K562 (cell line): Measurements from ENCODE around the gene TRUB2. TPM values are rescaled to one million over a fixed set of nuclear protein-coding genes. Genes with fewer than 3 reads are reported as not detected.

ENCODE experiments used
- BMI1 ChIP-seq: fragments of 150-350 bp; IDR thresholded peaks from 2 replicates; pipeline ENCODE4 v1.6.1; 2014; ENCODE audit warnings: low read length
- ELF4 ChIP-seq: fragments of 450-650 bp; formaldehyde crosslinking; IDR thresholded peaks from 2 replicates; pipeline ENCODE4 v1.4.0; 2022; ENCODE audit warnings: missing genetic modification characterization
- GATAD2A ChIP-seq: fragments of 450-650 bp; IDR thresholded peaks from 2 replicates; pipeline ENCODE4 v1.6.1; 2017
- RFX7 ChIP-seq: fragments of 250-450 bp; sonication (Bioruptor Pico); IDR thresholded peaks from 2 replicates; pipeline ENCODE4 v1.5.1; 2021; ENCODE audit warnings: mild to moderate bottlenecking
- SMAD2 ChIP-seq: fragments of 150-350 bp; IDR thresholded peaks from 2 replicates; pipeline ENCODE4 v1.6.1; 2014; ENCODE audit warnings: low read depth, mild to moderate bottlenecking, low read length
- TCF15 ChIP-seq: fragments of 250-450 bp; sonication (Bioruptor Pico); IDR thresholded peaks from 2 replicates; pipeline ENCODE4 v1.8.0; 2022; ENCODE audit warnings: moderate library complexity, mild to moderate bottlenecking, inconsistent platforms
- TRIM28 ChIP-seq: fragments of 450-650 bp; IDR thresholded peaks from 2 replicates; pipeline ENCODE4 v1.6.1; 2017
- ZNF41 ChIP-seq: fragments of 250-450 bp; sonication (Bioruptor Pico); conservative IDR thresholded peaks from 2 replicates; pipeline ENCODE4 v1.4.0; 2020; ENCODE audit warnings: mild to moderate bottlenecking
- ZNF511 ChIP-seq: sonication (generic); formaldehyde crosslinking; IDR thresholded peaks from 2 replicates; pipeline ENCODE4 v1.8.0; 2022; ENCODE audit warnings: mild to moderate bottlenecking, missing genetic modification reagents
- polyA plus RNA-seq, 8 experiments: library from polyadenylated mRNA; depleted of rRNA in 4 of 8; stranded (reverse) in 5 of 8; unstranded in 3 of 8; fragments of >200 nt; fragmentation: Nextera tagmentation in 2 of 8; fragmentation: Illumina TruSeq in 1 of 8; extraction: Ambion mirVana in 2 of 8; extraction: Trizol in 1 of 8; gene quantifications; 2 replicates each; pipeline versions ENCODE4 v1.2.1 to v1.2.3, GENCODE V29; 2011 to 2014; ENCODE audit warnings: inconsistent platforms in 1 of 8, missing spikeins in 1 of 8
- total RNA-seq, 7 experiments: library from RNA; depleted of rRNA in 6 of 7; stranded (reverse); fragments of >200 nt in 6 of 7; fragmentation: Illumina TruSeq in 2 of 7; extraction: Trizol in 2 of 7; gene quantifications; 2 replicates each; pipeline versions ENCODE4 v1.2.1 to v1.2.3, GENCODE V29; 2011 to 2021; ENCODE audit warnings: low replicate concordance in 1 of 7
- TF ChIP-seq, protein P1 (sequence below): fragments of 200-800 bp; sonication (Bioruptor generic); IDR thresholded peaks from 2 replicates; pipeline ENCODE4 v1.6.1; 2017; ENCODE audit warnings: missing genetic modification characterization, missing compliant biosample characterization
- TF ChIP-seq, protein P2 (sequence below): sonication (generic); formaldehyde crosslinking; IDR thresholded peaks from 2 replicates; pipeline ENCODE4 v1.8.1; 2023; ENCODE audit warnings: mild to moderate bottlenecking, missing genetic modification reagents
- TF ChIP-seq, protein P3 (sequence below): fragments of 450-650 bp; formaldehyde crosslinking; IDR thresholded peaks from 2 replicates; pipeline ENCODE4 v1.4.0; 2020; ENCODE audit warnings: mild to moderate bottlenecking, moderate library complexity
- TF ChIP-seq, protein P4 (sequence below): sonication (generic); formaldehyde crosslinking; IDR thresholded peaks from 2 replicates; pipeline ENCODE4 v1.8.0; 2022; ENCODE audit warnings: mild to moderate bottlenecking, missing genetic modification reagents
- TF ChIP-seq, protein P5 (sequence below): sonication (generic); formaldehyde crosslinking; IDR thresholded peaks from 2 replicates; pipeline ENCODE4 v1.8.0; 2022; ENCODE audit warnings: mild to moderate bottlenecking, missing genetic modification reagents, borderline replicate concordance
- TF ChIP-seq, protein P6 (sequence below): sonication (generic); formaldehyde crosslinking; IDR thresholded peaks from 2 replicates; pipeline ENCODE4 v1.8.1; 2023; ENCODE audit warnings: mild to moderate bottlenecking, missing genetic modification reagents, moderate library complexity

TRUB2 gene
- total and polyA plus RNA-seq, 9 of the 15 experiments (the other 6 are each of a cell fraction or from before 2014, with no cell fraction given): 9.3 to 110 (median 63.0) TPM

GRCh38 chr9:128339761-128340690 lies 17.8 kb upstream of the TRUB2 start, which contains the start of gene SLC27A4 (continued):
- TF ChIP-seq TRIM28 (peak; percentile 81; the same call in 1 of the 2 replicates), TCF15 (CRISPR knock-in tag) (no peak), GATAD2A (peak; percentile 85), SMAD2 (no peak), ZNF511 (CRISPR knock-in tag) (no peak), ELF4 (CRISPR knock-in tag) (peak; percentile 1; the same call in 1 of the 2 replicates), ZNF41 (CRISPR knock-in tag) (peak; percentile 54; the same call in 1 of the 2 replicates), BMI1 (no peak), RFX7 (no peak; the same call in 1 of the 2 replicates)
- TF ChIP-seq, protein P1, sequence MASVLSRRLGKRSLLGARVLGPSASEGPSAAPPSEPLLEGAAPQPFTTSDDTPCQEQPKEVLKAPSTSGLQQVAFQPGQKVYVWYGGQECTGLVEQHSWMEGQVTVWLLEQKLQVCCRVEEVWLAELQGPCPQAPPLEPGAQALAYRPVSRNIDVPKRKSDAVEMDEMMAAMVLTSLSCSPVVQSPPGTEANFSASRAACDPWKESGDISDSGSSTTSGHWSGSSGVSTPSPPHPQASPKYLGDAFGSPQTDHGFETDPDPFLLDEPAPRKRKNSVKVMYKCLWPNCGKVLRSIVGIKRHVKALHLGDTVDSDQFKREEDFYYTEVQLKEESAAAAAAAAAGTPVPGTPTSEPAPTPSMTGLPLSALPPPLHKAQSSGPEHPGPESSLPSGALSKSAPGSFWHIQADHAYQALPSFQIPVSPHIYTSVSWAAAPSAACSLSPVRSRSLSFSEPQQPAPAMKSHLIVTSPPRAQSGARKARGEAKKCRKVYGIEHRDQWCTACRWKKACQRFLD (CRISPR knock-in tag): no peak
- TF ChIP-seq, protein P2, sequence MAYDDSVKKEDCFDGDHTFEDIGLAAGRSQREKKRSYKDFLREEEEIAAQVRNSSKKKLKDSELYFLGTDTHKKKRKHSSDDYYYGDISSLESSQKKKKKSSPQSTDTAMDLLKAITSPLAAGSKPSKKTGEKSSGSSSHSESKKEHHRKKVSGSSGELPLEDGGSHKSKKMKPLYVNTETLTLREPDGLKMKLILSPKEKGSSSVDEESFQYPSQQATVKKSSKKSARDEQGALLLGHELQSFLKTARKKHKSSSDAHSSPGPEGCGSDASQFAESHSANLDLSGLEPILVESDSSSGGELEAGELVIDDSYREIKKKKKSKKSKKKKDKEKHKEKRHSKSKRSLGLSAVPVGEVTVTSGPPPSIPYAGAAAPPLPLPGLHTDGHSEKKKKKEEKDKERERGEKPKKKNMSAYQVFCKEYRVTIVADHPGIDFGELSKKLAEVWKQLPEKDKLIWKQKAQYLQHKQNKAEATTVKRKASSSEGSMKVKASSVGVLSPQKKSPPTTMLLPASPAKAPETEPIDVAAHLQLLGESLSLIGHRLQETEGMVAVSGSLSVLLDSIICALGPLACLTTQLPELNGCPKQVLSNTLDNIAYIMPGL (CRISPR knock-in tag): peak; percentile 98
- TF ChIP-seq, protein P3, sequence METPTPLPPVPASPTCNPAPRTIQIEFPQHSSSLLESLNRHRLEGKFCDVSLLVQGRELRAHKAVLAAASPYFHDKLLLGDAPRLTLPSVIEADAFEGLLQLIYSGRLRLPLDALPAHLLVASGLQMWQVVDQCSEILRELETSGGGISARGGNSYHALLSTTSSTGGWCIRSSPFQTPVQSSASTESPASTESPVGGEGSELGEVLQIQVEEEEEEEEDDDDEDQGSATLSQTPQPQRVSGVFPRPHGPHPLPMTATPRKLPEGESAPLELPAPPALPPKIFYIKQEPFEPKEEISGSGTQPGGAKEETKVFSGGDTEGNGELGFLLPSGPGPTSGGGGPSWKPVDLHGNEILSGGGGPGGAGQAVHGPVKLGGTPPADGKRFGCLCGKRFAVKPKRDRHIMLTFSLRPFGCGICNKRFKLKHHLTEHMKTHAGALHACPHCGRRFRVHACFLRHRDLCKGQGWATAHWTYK (CRISPR knock-in tag): peak; percentile 88; the same call in 1 of the 2 replicates
- TF ChIP-seq, protein P4, sequence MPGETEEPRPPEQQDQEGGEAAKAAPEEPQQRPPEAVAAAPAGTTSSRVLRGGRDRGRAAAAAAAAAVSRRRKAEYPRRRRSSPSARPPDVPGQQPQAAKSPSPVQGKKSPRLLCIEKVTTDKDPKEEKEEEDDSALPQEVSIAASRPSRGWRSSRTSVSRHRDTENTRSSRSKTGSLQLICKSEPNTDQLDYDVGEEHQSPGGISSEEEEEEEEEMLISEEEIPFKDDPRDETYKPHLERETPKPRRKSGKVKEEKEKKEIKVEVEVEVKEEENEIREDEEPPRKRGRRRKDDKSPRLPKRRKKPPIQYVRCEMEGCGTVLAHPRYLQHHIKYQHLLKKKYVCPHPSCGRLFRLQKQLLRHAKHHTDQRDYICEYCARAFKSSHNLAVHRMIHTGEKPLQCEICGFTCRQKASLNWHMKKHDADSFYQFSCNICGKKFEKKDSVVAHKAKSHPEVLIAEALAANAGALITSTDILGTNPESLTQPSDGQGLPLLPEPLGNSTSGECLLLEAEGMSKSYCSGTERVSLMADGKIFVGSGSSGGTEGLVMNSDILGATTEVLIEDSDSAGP (CRISPR knock-in tag): 0 out of 2 replicates have a peak, but pooled peaks have one; percentile 65
- TF ChIP-seq, protein P5, sequence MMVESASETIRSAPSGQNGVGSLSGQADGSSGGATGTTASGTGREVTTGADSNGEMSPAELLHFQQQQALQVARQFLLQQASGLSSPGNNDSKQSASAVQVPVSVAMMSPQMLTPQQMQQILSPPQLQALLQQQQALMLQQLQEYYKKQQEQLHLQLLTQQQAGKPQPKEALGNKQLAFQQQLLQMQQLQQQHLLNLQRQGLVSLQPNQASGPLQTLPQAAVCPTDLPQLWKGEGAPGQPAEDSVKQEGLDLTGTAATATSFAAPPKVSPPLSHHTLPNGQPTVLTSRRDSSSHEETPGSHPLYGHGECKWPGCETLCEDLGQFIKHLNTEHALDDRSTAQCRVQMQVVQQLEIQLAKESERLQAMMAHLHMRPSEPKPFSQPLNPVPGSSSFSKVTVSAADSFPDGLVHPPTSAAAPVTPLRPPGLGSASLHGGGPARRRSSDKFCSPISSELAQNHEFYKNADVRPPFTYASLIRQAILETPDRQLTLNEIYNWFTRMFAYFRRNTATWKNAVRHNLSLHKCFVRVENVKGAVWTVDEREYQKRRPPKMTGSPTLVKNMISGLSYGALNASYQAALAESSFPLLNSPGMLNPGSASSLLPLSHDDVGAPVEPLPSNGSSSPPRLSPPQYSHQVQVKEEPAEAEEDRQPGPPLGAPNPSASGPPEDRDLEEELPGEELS: peak; percentile 86; the same call in 1 of the 2 replicates
- TF ChIP-seq, protein P6, sequence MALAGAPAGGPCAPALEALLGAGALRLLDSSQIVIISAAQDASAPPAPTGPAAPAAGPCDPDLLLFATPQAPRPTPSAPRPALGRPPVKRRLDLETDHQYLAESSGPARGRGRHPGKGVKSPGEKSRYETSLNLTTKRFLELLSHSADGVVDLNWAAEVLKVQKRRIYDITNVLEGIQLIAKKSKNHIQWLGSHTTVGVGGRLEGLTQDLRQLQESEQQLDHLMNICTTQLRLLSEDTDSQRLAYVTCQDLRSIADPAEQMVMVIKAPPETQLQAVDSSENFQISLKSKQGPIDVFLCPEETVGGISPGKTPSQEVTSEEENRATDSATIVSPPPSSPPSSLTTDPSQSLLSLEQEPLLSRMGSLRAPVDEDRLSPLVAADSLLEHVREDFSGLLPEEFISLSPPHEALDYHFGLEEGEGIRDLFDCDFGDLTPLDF: peak; percentile 88
